ENCODE results near the gene ZNF30.
"Not testable (repeated sequence)": the region's sequence is repeated elsewhere in the genome, so short reads cannot be mapped to it uniquely, and the experiment has no call there.

The ZNF30 gene

DNA sequence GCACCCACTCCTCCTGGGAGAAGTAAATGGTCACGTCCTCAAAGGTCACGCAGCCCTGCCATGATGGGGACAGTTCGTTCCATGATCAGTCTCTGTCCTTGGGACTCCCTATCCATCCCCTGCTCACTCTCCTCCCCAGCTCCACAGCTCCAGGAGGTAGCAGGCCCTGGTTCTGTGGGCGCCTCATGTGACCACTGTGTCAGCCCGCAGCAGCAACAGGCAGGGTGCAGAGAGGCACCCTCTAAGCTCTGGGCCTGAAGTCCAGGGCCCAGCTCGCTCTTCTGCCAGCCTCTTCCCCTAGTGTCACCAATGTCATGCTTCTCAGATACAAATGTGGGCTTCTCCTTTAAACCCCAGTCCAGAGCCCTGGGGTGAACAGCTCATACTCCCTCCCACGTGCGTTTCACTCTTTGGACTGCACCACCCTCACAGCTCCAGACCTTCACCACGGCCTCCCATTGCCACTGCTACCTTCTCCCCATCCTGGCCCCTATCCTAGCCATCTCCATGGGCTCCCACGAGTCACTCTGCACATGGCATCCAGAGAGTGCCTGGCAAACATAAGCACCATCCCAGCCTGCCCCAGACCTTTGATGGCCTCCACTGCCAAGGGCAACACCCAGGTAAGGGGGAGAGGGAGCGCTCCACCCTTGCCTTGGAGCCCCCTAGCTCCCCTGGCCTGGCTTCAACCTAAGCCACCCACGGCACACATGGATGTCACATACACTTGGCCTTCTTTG is 34.4 kb downstream of the ZNF30 start:
- Histone ChIP-seq H3K4me3 (ENCODE audit: low read length) (no peak overlapping the region), H3K9me3 (ENCODE audit: insufficient read depth, low read depth, low read length) (peaks cover 41% of the 10 kb centered on the region), H3K9ac (ENCODE audit: low read depth, low read length) (no peak overlapping the region), H3K4me1 (ENCODE audit: insufficient read depth, low read length) (no peaks in the 10 kb centered on the region), H3K27me3 (ENCODE audit: insufficient read depth, low read length) (peaks cover 12% of the 10 kb centered on the region), H3K27ac (ENCODE audit: low read depth, low read length) (no peak overlapping the region), H3K36me3 (ENCODE audit: insufficient read depth, low read length) (peaks cover 42% of the 10 kb centered on the region)
- WGBS = 95% methylated on average over 12 of the region's 12 CpGs

DNA sequence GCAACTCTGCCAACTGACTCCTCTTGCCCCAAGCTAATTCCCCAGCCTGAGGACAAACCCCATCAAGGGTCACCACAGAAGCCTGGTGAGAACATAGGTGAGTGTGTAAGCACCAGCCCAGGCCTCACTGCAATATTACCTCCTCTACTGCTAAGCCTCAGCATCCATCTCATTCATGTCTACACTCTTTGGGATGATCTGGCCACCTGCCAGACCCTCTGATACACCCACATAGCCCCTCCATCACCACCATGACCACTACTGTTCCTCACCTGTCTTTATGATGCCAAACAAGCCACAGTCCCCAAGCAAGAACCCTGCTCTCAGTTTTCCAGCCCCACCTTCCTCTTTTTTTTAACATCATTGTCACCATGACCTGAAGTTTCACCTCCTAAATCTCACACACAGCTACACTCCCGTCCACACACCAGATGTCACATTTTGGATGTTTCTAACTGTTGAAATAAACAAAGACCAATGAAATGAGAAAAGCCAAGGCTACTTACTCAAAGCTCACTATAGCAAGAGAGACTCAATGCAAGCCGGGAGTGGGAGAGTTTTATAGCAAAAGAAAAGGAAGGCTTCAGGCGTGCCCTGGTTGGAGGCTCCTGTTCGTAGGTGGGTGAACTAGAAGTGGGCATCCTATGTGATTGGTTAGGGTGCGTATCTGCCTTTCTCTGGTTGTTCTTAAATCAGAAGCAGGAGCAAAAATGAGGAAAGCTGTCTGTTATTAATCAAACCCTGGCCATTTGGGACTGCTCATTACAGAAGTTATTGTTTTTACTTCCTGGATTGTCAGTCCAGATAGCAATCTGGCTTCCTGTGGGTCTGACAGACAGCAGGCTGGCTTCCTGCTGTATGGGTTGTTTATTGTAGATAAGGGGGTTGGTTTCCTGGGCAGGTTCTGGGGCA is 35.3 kb downstream of the ZNF30 start:
- H3K27me3 ChIP-seq (ENCODE audit: insufficient read depth, low read length) = peaks cover 12% of the 10 kb centered on the region
- H3K4me1 ChIP-seq (ENCODE audit: insufficient read depth, low read length) = no peaks in the 10 kb centered on the region
- H3K9me3 ChIP-seq (ENCODE audit: insufficient read depth, low read depth, low read length) = peaks cover 34% of the 10 kb centered on the region
- H3K4me3 ChIP-seq (ENCODE audit: low read length) = 0 out of 2 replicates have a peak overlapping the region, but pooled peaks have one; percentile 69
- WGBS = 96% methylated on average over 5 of the region's 5 CpGs
- peaks cover 33% of the 10 kb centered on the region for H3K36me3 ChIP-seq (ENCODE audit: insufficient read depth, low read length)
- no peak overlapping the region for H3K27ac ChIP-seq (ENCODE audit: low read depth, low read length)
- H3K9ac ChIP-seq (ENCODE audit: low read depth, low read length) = no peak overlapping the region

DNA sequence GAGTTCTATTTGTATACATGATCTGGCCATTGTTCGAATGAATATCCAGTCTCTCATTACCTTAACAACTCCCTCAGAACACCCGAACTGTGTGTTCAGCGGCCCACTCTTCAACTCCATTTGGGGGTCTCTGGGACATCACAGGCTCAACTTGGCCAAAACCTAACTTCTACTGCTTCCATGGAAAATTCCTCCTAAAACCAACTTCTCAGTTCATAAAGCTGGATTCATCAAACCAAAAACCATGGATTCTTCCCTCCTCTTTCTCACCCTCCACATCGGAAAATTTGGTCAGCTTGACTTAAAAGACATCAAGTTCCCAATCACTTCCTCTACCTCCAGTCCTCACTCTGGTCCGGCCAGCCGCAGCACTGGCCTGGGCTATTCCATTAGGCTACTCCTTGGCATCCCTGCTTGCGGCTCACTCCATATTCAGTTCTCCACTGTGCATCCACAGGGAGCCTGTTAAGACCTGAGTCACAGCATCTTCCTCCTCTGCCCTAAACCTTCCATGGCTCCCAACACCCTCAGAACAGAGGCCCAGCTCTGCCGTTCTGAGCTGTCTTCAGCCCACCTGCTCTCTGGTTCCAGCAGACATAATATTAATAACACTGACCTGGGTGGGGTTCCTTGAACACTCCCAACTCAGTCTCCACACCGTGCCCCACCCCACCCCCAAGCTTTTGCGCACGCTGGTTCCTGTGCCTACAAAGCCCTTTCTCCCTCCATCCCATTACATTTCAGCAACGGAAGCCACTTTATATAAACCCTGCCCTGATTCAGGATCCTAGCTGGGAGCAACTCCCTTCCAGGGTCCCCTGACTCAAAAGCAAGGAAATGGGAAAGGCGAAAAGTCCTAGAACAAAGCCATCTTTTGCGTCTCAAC is 36.2 kb downstream of the ZNF30 start:
- Histone ChIP-seq H3K4me1 (ENCODE audit: insufficient read depth, low read length) (no peaks in the 10 kb centered on the region), H3K36me3 (ENCODE audit: insufficient read depth, low read length) (peaks cover 24% of the 10 kb centered on the region), H3K27me3 (ENCODE audit: insufficient read depth, low read length) (peaks cover 12% of the 10 kb centered on the region), H3K9me3 (ENCODE audit: insufficient read depth, low read depth, low read length) (peaks cover 33% of the 10 kb centered on the region), H3K9ac (ENCODE audit: low read depth, low read length) (peak overlapping the region; percentile 59), H3K4me3 (ENCODE audit: low read length) (peak overlapping the region; percentile 69), H3K27ac (ENCODE audit: low read depth, low read length) (no peak overlapping the region)
- WGBS = 45% methylated on average over 14 of the region's 14 CpGs

DNA sequence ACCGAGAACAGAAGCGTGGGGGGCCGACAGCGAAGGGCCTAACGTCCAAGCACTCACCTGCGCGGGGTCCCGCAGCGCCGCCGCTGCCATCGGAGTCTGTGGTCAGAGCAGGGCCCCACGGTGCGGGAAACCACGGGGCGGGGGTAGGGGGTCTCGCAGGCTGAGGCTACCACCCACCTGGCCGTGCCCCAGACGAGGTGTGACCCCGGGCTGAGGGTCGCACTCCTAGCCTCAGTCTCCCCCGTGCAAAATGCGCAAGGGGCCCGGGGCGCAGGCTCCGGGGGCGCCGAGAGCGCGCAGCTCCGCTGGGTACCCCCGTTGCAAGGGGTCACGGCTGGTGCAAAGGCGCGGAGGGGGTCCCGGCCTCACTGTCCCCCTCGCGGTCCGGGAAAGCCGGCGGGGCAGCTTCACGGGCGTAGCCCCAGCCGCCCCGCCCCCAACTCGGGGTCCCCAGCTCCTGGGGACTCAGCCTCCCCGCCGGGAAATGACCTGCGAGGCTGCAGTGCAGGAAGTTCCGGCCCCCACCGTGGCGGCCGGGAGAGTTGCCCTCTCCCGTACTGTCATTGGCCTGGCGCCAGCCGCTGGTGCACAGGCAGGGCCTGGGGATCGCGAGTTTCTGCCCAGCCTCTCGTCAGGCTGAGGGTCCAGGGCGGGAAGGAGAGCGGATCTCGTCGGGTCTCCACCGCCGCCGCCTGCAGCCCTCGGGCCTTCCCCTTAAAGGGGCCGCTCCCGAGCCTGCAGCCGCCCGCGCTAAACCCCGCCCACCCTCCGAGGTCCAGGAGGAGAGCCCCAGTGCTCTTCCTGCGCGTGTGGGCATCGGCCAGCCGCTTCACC is 37.1 kb downstream of the ZNF30 start, which contains the start of gene ZNF792:
ZNF792 (minus strand) TSS at position 657 of the 834 bp plus-strand sequence; CDS start at position 90, 567 bp downstream.
- Histone ChIP-seq H3K4me1 (ENCODE audit: insufficient read depth, low read length) (no peaks in the 10 kb centered on the region), H3K4me3 (ENCODE audit: low read length) (peak within 1 kb of the TSS; percentile 69), H3K36me3 (ENCODE audit: insufficient read depth, low read length) (peaks cover 15% of the 10 kb centered on the region), H3K27me3 (ENCODE audit: insufficient read depth, low read length) (peaks cover 12% of the 10 kb centered on the region), H3K9me3 (ENCODE audit: insufficient read depth, low read depth, low read length) (peaks cover 33% of the 10 kb centered on the region), H3K27ac (ENCODE audit: low read depth, low read length) (no peak within 1 kb of the TSS), H3K9ac (ENCODE audit: low read depth, low read length) (peak within 1 kb of the TSS; percentile 59)
- WGBS = under 1% methylated on average over 78 of the region's 78 CpGs

DNA sequence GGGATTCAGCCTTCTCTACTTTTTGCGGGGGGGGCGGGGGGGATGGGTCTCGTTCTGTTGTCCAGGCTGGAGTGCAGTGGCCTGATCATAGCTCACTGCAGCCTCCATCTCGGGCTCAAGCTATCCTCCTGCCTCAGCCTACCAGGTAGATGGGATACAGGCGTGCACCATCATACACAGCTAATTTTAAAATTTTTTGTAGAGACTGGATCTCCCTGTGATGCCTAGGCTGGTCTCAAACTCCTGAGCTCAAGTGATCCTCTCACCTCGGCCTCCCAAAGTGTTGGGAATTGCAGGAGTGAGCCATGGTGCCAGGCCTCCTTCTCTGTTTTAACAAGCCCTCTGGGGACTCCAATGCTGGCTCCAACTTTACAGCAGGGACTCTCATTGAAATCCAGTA is 37.9 kb downstream of the ZNF30 start:
- no peak overlapping the region for H3K27ac ChIP-seq (ENCODE audit: low read depth, low read length)
- H3K4me1 ChIP-seq (ENCODE audit: insufficient read depth, low read length) = no peaks in the 10 kb centered on the region
- H3K27me3 ChIP-seq (ENCODE audit: insufficient read depth, low read length) = peaks cover 12% of the 10 kb centered on the region
- no peak overlapping the region for H3K9ac ChIP-seq (ENCODE audit: low read depth, low read length)
- WGBS = 62% methylated on average over 6 of the region's 6 CpGs
- peaks cover 29% of the 10 kb centered on the region for H3K9me3 ChIP-seq (ENCODE audit: insufficient read depth, low read depth, low read length)
- peak overlapping the region; percentile 69 for H3K4me3 ChIP-seq (ENCODE audit: low read length)
- H3K36me3 ChIP-seq (ENCODE audit: insufficient read depth, low read length) = peaks cover 7% of the 10 kb centered on the region; the same call in 1 of the 2 replicates

DNA sequence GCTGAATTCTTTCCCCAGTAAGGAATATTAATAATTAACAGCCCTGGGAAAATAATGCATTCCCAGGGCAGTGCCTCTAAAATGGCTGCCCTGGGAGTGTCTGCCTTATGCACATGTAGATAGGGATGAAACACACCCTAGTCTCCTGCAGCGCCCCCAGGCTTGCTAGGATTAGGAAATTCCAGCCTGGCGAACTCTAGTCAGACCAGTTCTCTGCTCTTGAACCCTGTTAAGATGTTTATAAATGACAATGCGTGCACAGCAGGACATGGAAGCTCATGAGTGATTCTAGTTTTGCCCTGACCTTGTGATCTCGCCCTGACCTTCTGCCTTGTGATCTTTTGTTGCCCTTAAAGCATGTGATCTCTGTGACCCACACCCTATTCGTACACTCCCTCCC is 38.8 kb downstream of the ZNF30 start:
- not testable (repeated sequence) for H3K27ac ChIP-seq (ENCODE audit: low read depth, low read length); H3K4me3 ChIP-seq (ENCODE audit: low read length); H3K4me1 ChIP-seq (ENCODE audit: insufficient read depth, low read length); H3K9ac ChIP-seq (ENCODE audit: low read depth, low read length); H3K36me3 ChIP-seq (ENCODE audit: insufficient read depth, low read length)
- peaks cover 32% of the 10 kb centered on the region for H3K9me3 ChIP-seq (ENCODE audit: insufficient read depth, low read depth, low read length)
- 74% methylated on average over 5 of the region's 5 CpGs for WGBS
- H3K27me3 ChIP-seq (ENCODE audit: insufficient read depth, low read length) = peaks cover 12% of the 10 kb centered on the region

DNA sequence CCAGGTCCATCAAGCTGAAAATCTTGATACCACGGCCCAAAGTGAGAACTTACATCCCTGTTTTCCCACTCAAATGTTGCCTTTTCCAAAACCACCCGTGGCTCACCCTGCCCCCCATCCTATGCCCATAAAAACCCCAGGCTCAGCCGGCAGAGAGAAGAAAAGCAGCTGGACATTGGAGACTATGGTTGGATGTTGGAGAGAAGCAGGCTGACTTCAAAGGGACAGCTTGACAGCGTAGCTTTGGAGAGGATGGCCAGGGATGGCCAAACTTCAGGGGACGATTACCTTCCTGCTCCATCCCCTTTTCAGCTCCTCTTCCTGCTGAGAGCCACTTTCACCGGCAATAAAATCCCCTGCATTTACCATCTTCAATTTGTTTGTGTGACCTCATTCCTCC is 40.8 kb downstream of the ZNF30 start:
- Histone ChIP-seq H3K4me3 (ENCODE audit: low read length) (no peak overlapping the region), H3K27ac (ENCODE audit: low read depth, low read length) (no peak overlapping the region), H3K36me3 (ENCODE audit: insufficient read depth, low read length) (no peaks in the 10 kb centered on the region), H3K4me1 (ENCODE audit: insufficient read depth, low read length) (no peaks in the 10 kb centered on the region), H3K9ac (ENCODE audit: low read depth, low read length) (no peak overlapping the region), H3K9me3 (ENCODE audit: insufficient read depth, low read depth, low read length) (peaks cover 32% of the 10 kb centered on the region), H3K27me3 (ENCODE audit: insufficient read depth, low read length) (peaks cover 12% of the 10 kb centered on the region)
- WGBS = 84% methylated on average over 5 of the region's 6 CpGs

DNA sequence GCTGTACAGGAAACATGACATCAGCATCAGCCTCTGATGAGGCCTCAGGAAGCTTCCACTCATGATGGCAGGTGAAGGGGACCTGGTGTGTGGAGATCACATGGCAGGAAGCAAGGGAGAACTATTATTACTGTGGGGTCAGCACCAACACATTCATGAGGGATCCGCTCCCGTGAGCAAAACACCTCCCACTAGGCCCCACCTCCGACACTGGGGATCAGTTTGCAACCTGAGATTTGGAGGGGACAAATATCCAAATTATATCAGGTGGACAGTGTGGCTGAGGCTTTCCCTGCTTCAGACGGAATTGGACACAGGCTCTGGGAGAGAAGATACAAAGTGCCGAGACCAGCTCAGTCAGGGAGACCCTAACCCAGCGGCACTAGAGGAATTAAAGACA is 43.0 kb downstream of the ZNF30 start:
- WGBS = 94% methylated on average over 6 of the region's 6 CpGs
- Histone ChIP-seq H3K9ac (ENCODE audit: low read depth, low read length) (no peak overlapping the region), H3K27ac (ENCODE audit: low read depth, low read length) (no peak overlapping the region), H3K27me3 (ENCODE audit: insufficient read depth, low read length) (peaks cover under 1% of the 10 kb centered on the region; the same call in 1 of the 2 replicates), H3K36me3 (ENCODE audit: insufficient read depth, low read length) (no peaks in the 10 kb centered on the region), H3K4me3 (ENCODE audit: low read length) (no peak overlapping the region), H3K4me1 (ENCODE audit: insufficient read depth, low read length) (peaks cover 3% of the 10 kb centered on the region; the same call in 1 of the 2 replicates), H3K9me3 (ENCODE audit: insufficient read depth, low read depth, low read length) (peaks cover 32% of the 10 kb centered on the region)

DNA sequence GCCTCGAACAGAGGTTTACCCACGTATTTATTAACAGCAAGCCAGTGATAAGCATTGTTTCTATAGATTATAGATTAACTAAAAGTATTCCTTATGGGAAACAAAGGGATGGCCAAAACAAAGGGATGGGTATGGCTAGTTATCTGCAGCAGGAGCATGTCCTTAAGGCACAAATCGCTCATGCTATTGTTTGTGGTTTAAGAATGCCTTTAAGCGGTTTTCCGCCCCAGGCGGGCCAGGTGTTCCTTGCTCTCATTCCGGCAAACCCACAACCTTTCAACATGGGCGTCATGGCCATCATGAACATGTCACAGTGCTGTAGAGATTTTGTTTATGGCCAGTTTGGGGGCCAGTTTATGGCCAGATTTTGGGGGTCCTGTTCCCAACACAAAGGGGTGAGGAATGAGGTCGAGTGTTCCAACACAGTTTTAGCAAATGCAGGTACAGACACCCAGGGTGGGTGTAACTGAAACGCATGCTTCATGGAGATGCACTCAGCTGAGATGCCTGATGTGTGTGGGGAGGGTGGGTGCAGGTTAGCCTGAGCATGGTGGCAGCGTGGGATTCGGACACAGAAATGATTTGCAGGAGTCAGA is 43.6 kb downstream of the ZNF30 start:
- not testable (repeated sequence) for H3K9ac ChIP-seq (ENCODE audit: low read depth, low read length); H3K27me3 ChIP-seq (ENCODE audit: insufficient read depth, low read length); H3K27ac ChIP-seq (ENCODE audit: low read depth, low read length); H3K4me3 ChIP-seq (ENCODE audit: low read length); H3K36me3 ChIP-seq (ENCODE audit: insufficient read depth, low read length); H3K4me1 ChIP-seq (ENCODE audit: insufficient read depth, low read length)
- 92% methylated on average over 10 of the region's 12 CpGs for WGBS
- H3K9me3 ChIP-seq (ENCODE audit: insufficient read depth, low read depth, low read length) = peaks cover 32% of the 10 kb centered on the region
